ENCODE measurements around the gene TSSK2.

The TSSK2 gene

DNA sequence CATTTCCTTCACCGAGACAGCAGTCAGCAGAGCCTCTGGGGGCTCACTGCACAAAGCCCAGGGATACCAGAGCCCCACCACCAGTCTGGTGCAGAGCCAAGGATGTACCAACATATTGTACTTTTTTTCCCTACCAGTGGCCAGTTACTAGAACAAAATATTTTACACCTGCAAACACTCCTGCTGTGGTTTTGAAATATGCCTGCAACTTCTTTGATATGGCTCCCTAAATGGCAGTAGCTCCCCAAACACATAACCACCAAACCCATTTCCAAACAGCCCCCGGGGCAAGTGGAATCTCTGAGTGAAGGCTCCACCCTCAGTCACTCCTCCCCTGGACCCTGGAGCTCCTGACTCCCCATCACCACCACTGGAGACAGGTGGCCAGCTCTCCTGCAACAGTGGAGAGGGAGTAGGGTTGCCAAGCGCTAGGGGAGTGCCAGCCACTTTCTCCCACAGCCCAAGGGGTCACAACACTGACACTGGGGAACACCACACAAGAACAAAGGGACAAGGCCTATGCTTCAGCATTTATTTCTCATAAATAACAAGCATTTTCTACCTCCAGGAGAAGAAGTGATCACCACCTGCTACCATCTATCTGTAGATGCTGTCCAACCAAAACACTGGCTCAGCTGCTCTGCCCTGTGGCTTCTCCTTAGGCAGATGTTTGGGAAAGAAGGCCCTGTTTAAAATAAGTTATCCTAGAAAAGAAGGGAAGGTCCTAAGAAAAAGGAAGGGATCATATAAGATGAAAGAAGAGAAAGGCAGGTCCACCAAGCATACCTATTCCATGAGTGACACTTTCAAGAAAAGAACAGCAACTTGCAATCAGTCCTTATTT is 24.0 kb upstream of the TSSK2 start:
- DNase-seq = no peak

DNA sequence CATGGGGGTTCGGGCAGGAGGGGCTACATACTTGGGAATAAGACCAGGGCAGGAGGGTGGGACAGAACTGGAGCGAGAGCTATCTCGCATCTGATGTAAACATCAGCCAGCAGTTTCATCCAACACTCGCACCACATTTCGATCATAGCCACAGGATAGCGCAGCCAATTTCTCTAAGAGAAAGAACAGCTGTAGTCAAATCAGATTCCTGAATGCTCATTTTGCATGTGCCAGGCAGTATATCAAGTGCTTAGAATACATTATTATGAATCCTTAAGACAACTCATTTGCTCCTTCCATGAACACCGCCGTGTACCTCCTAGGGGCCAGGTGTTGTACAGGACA is 23.4 kb upstream of the TSSK2 start:
- no peak for DNase-seq

DNA sequence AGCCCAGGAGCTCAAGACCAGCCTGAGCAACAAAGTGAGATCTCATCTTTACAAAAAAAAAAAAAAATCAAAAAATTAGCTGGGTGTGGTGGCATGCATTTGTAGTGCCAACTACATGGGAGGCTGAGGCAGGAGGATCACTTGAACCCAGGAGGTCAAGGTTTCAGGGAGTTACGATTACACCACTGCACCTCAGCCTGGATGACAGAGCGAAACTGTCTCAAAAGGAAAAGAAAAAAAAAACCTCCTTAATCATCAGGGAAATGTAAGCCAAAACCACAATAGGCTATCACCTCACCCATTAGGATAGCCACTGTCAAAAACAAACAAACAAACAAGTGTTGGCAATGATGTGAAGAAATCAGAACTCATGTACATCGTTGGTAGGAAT is 22.3 kb upstream of the TSSK2 start:
- DNase-seq = peak; percentile 35

DNA sequence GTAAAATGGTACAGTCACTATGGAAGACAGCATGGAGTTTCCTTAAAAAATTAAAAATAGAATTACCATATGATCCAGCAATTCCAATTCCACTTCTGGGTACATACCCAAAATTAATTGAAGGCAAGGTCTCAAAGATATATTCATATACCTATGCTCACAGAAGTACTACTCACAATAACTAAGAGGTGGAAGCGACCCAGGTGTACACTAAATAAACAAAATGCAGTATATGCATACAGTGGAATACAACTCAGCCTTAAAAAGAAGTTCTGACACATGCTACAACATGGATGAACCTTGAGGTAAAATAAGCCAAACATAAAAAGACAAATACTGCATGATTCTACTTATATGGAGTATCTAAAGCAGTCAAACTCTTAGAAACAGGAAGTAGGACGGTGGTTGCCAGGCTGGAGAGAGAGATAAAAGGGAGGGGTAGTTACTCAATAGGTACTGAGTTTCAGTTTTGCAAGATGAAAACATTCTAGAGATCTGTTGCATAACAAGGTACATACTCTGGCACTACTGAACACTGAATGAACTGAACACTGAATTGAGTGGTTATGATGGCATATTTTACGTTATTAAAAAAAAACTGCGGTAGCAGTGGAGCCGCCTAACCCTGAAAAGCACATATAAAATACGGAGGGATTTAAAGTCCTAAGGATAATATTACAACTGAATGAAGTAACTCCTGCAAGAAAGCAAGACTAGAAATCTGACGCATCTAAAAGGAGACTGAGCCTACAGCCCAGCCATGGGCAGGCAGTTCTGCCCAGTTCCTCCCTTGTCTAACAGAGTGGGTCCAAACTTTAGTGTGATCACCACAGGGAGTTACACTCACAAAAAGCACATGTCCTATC is 21.7 kb upstream of the TSSK2 start:
- DNase-seq = peak; percentile 91

DNA sequence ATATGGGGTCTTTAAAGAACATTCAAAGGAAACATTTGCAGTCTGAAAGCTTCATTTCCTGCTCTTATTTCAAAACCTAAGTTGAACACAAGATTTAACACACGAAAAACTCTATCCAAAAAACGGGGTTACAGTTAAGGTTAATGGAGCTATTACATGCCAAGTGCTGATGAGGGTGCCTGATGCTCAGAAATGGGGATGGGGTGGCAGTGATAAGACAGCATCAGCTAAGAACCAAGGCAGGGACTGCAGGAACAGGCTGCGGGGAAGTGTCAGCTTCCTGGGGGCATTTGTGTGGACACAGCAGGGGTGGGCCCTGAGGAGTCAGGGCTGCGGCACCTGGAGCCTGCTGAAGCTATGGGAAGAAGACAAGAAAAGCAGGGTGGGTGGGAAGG is 21.0 kb upstream of the TSSK2 start:
- DNase-seq = peak; percentile 63

DNA sequence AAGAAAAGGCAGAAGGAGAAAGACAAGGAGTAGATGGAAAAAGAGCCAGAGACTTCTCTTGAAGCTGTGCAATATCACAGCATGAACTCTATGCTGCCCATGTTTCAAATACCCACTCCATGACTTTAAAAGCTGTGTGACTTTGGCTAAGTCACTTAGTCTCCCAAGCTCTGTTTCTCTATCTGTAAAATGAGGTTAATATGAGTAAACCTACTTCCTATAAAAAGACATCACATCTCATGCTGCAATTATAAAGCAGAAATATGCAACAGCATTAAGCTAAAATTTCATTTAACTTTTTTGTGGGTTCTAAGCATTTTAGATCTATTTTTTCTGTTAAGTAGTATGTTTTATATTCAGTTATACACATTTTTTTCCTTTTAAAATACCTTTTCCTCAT is 20.5 kb upstream of the TSSK2 start:
- DNase-seq = no peak

DNA sequence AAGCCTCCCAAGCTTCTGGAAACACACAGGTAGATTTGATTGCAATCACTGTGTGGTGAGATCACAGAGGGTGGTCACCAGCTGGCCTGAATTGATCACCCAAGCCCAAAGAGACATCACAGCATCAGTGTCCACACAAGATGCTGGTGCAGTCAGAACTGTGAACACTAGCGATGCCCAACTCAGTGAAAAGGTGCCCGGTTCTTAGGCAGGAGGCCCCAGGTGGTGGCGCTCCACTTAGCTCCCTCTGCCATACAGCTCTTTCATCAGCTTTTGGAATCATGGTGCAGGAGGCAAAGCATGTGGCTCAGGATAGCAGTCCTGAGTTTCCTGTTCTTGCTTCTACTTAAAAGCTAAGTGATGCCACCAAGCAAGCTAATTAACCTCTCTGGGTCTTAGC is 20.0 kb upstream of the TSSK2 start:
- peak; percentile 20 for DNase-seq

GRCh38 chr22:19111584-19111983 is 19.5 kb upstream of the TSSK2 start:
- no peak for DNase-seq

- DNase-seq = no peak
These were observed 17.7 kb upstream of the TSSK2 start for GRCh38 chr22:19113429-19113828.

DNA sequence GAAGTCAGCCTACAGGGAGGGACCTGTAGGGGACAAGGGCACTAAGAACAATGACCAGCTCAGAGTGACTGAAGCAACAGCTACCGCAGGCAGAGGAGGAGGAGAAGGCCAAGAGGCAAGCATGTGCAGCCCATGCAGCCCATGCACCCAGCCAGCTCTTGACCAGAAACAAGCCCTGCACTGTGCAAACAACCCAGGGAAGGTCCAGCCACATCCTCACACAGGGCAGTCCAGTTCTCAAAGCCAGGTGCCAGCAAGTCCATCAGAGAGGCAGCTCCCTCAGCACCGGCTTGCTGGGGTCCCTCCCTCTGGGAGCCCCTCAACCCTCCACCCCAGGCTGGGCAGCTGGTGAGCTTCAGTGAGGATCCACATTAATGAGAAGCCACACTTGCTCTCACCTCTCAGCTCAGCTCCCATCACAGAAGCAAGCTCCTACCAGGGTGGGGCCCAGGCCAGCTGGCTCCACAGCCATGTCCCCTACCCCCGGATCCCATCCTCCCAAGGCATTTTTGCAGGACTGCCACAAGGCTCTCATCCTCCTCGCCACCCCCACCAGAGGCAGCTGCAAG is 16.0 kb upstream of the TSSK2 start:
- no peak for DNase-seq

- DNase-seq = peak; percentile 51
These were observed 15.5 kb upstream of the TSSK2 start for GRCh38 chr22:19115628-19116027.

DNA sequence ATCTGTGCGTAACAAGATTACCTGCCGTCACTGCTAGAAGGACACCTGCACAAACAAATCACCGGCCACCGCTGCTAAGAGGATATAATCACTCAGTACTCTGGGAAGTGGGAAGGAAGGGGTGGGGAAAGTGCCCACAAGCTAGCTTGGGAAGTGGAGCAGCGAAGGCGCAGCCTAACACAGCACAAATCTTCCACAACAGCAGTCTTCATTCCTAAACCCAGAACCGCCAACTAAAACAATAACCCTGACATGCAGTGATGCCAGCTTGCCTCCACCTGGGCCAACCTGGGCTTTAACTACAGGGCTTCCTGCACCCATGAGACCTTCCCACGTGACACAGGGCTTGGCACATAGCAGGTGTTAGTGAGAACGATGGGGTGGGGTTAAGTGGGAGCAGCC is 14.0 kb upstream of the TSSK2 start:
- DNase-seq = no peak

GRCh38 chr22:19118329-19118880 is 12.7 kb upstream of the TSSK2 start:
- no peak for DNase-seq

- no peak for DNase-seq
These were observed 11.2 kb upstream of the TSSK2 start for GRCh38 chr22:19119949-19120348.

DNA sequence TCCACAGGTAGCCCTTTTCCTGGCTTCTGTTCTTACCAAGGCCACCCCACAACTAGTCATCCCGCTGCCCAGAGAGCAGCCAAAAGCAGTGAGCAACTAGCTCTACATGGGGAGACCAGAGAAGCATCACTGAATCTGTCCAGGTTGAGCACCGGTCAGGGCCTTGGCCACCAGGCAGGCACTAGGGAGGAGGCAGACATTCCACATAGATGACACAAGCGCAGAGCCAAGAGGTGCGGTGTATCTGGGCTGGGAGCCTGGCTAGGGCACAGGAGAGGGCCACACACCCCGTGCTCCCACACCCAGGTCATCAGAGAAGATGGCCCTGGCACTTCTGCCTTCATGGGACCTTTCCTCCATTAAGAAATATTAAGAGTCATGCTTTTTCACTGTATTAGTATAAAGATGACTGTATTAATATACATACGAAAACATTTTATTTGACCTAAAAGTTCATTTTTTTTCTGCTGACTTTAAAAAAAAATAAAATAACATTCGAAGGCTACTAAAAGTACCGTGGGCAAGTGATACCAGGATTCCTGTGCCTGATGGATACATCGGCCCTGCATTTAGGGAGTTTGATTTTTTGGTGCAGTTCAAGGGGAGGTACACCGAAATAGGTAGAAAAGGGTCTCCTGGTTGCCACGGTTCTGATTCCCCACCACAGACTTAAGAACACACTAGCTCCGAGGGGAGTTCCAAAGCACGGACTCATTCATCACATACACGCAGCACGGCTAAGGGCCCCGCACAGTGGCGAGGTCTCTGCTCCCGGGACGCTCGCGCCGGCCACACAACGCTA is 10.1 kb upstream of the TSSK2 start:
- DNase-seq = no peak

- DNase-seq = peak; percentile 47
These were observed 9.4 kb upstream of the TSSK2 start for GRCh38 chr22:19121631-19122142.

DNA sequence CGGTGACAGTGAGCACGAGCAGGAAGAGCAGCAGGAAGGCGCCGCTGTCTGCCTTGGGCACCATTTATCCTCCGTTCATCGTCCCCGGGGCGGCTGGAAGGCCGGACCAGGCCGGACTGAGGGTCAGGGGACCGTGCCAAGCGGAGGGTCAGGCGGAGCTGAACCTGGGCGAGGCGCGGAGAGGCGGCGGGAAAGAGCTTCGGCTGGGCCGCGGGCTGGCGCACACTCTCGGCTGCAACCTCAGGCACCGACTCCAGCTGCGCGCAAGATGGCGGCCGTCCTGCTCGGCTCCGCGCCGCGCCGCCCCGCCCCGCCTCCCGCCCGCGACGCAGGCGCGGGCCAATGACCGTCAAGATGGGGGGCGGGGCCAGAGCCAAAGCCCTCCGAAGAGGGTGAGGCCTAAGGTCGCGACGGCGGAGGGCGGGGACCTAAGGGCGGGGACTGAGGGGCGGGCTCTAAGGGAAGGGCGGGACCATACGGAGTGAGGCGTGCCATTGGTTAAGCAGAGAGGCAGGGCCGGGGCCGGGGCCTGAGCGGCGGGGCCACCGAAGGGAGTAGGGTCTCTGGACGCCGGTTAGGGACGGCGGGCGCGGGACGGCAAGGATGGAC is 8.9 kb upstream of the TSSK2 start, which contains the start of gene DGCR2:
TSS of gene DGCR2 (minus strand) at position 270 of the 609 bp plus-strand sequence. CDS start at position 64, 206 bp downstream.
- peak; percentile 94 for DNase-seq

- peak; percentile 28 for DNase-seq
These were observed 8.2 kb upstream of the TSSK2 start for GRCh38 chr22:19122752-19123492.

GRCh38 chr22:19123936-19124335 is 7.2 kb upstream of the TSSK2 start:
- no peak for DNase-seq

GRCh38 chr22:19124377-19124776 is 6.7 kb upstream of the TSSK2 start:
- DNase-seq = no peak

DNA sequence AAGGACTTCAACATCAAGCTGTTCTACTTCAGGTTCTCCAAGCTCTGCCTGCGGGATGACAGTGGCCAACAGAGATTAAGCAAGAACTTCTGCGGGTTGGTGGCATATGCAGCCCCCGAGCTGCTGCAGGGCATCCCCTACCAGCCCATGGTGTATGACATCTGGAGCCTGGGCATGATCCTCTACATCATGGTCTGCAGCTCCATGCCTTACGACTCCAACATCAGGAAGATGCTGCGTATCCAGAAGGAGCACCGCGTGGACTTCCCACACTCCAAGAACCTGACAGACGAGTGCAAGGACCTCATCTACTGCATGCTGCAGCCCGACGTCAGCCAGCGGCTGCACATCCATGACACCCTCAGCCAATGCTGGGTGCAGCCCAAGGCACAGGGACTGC is 6.1 kb upstream of the TSSK2 start:
- DNase-seq = no peak
